Activated CD4-positive, alpha-beta T cell treated with anti-CD3 and anti-CD28 coated beads for 1 hour (primary cell): ENCODE data around the gene IMPG2.
"Not testable (repeated sequence)": the region's sequence is repeated elsewhere in the genome, so short reads cannot be mapped to it uniquely, and the experiment has no call there.

Source experiments
- DNase-seq: peaks from one replicate; pipeline ENCODE4 v3.0.0-alpha.2; 2020

IMPG2 gene

DNA sequence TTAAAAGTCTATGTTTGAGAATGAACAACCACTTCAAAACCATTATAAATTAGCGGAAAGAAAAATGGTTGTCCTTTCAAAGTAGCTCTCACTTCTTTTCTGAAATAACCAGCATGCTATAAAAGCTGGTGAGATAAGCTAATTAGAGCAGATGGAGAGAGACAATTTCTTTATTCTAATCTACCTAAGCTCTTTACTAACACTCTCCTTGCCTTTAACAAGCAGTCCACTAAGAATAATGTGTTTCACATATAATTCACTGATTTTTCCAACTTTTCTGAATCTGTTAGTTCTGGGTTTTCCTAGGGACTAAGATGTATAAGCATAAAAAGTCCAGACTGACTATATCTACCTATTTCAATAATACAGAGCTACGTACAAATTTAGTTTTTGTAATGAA is at the start of gene IMPG2:
TSS of gene IMPG2 (minus strand) at position 101 of the 400 bp plus-strand sequence. CDS start 203 bp downstream, outside the sequence.
- DNase-seq: no peak

DNA sequence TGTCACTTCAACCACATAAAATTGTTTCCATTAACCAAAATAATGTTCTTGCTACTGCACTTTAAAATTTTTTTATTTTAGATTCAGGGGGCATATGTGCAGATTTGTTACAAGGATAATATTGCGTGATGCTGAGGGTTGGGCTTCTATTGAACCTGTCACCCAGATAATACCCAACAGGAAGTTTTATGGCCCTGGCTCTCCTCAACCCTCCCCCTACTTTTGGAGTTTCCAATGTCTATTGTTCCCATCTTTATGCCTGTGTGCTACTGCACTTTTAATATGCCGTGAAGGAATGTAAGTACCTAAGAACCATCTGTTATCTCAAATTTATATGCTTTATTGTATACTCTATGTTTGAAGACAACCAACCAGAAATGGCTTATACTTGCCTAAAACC is 42.0 kb upstream of the IMPG2 start:
- DNase-seq: no peak

DNA sequence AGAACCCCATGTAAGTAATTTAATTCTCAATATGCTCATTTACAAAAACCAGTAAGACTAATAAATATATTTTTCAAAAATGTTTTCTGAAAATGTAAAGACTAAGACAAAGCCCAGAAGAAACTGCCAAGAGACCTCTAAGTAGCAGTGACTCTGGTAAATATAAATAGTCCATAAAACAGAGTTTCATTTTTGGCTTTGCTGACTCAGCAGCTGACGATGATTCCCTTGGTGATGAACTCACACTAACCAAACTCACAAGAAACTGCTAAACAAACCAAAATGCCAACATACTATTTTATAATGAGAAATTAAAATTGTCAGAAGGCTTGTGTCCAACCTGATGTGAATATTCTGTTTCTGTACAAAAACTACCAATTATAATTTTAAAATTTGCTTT is 31.5 kb upstream of the IMPG2 start:
- no peak for DNase-seq

DNA sequence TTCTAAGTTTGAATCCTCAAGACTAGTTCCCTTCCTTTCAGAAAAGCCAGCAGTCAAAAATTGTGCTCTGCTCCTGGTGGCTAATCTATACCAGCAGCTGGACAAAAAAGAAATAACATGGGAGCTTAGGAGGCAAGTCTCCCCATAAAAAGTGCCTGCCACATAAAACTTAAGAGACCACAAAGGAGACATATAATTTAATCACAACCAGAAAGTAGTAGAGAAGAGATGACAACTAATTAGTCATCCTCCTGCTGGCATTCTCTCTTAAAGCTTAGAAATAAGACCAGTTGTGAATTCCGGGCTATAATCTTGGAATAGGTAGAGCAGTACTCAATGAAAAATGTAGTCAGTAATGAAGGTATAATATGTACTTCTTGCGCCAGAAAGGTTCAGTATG is 20.2 kb upstream of the IMPG2 start:
- no peak for DNase-seq

DNA sequence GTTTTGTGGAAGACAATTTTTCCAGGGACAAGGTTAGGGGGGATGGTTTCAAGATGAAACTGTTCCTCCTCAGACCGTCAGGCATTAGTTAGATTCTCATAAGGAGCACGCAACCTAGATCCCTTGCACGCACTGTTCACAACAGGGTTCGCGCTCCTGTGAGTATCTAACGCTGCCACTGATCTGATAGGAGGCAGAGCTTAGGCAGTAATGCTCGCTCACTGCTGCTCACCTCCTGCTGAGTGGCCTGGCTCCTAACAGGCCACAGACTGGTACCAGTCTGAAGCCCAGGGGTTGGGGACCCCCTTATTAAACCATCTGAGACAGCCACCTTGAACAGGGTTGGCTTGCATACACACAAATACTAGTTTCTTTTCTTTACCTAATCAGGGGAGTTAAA is 13.5 kb upstream of the IMPG2 start:
- DNase-seq: no peak

DNA sequence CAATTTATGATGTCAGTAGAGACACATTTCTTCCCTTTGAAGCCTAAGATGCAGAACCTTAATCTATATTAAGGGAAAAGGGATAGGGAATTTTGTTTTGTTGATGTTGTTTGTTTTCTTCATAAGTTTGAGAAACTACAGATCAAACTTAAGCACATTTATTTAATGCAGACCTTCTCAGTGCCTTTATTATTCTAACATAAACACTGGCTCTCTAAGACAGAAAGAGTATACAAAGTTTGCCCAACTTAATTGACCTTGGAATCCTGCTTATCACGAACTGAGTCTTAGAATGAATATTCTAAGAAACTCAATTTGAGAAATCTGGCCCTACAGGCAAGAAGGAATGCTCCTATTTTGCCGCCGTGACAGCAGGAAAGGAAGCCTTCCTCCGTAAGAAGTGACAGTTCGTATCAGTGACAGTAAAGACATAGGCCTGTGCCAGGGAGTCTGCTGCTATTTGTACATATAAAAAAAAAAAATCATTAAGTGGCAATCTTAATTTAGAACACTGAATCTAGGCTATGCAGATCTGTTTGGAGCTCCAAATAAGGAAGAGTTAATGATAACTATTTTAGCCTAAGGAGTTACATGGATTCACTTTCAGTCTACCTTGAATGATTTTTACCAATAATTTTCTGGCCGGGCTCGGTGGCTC is 8.8 kb upstream of the IMPG2 start:
- no peak for DNase-seq

DNA sequence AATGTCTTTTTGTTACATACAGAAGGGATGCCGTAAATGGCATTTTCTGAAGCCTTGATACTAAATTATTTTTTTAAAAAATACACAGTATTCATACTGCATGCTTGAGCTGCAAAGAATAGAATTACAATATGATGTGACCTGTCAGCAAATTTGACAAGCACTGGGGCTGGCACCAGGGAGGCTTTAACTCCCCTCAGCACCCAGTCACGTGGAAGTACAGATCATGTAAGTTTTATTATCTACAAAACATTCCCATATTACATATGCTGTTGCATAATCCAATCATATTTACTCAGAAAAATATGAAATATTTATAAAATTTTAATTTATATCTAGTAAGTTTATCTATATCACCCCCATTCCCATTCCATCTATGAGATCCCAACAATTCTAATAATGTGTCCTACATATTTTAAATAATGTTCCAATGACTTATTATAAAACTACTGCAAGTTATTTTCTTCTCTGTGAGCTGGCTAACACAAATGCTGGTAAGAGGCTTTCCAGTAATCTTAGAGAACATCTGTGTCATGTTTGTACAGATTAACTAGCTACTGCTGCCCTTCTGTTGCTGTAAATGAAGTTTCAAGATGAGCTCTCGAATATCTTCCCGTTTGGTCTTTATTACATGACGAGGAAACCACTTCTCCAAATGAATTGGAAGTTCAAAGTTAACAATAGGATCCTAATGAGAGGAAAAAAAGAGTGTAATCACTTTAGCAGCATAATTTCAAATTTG is 5.2 kb upstream of the IMPG2 start:
- DNase-seq: no peak

DNA sequence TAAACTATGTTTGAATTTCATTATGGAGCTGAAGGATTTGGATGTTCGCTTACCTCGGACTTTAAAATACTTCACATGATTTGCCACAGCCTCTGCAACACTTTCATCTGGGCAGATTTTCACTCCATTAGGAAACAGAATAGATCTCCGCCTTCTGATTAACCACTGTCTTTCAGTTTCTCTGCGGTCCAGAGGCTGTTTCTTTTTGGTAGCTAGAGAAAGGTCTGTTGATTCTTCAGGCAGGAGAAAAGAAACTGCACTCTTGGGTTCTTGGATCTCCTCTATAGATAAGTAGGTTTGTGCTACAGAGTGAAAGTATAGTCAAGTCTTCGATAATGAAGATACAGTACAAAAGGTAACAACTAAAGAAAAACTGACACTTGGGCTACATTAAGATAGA is 844 bp downstream of the IMPG2 start:
- DNase-seq: no peak

DNA sequence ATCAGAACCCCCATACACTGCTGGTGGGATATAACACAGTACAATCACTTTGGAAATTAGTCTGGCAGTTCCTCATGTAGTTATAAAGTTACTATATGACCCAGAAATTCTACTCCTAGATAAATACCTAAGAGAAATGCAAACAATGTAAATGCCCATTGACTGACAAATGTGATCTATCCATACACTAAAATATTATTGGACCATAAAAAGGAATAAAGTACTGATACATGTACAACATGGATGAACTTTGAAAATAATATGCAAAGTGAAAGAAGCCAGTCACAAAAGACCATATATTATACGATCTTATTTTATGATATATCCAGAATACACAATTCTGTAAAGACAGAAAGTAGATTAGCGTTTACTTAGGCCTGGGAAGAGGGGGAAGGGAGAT is 7.8 kb downstream of the IMPG2 start:
- no peak for DNase-seq

DNA sequence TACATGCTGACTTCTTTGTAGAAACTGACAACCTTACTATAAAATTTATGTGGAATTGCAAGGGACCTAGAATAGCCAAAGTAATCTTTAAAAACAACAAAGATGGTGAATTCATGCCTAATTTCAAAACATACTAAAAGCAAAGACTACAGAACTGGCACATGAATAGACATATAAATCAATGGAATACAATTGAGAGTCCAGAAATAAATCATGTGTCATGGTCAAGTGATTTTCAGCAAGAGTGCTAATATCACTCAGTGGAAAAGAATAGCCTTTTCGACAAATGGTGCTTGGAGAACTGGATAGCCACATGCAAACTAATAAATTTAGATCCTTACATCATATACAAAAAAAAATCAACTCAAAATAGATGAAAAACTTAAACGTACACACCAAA is 8.7 kb downstream of the IMPG2 start:
- DNase-seq: no peak

DNA sequence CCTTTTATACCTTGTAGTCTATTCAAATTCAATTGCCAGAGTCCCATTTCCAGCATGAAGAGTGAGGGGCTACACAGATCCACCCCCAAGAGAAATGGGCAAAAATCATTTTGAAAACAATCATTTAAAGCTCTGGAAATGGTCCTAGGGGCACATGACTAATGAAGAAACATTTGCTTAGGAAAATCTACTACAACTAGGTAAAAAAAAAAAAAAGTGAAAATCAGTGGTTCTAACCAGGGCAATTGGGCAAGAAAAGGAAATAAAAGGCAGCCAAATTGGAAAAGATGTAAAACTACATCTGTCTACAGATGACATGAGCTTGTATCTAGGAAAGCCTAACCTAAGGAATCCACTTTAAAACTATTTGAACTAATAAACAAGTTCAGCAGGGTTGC is 9.4 kb downstream of the IMPG2 start:
- no peak for DNase-seq

DNA sequence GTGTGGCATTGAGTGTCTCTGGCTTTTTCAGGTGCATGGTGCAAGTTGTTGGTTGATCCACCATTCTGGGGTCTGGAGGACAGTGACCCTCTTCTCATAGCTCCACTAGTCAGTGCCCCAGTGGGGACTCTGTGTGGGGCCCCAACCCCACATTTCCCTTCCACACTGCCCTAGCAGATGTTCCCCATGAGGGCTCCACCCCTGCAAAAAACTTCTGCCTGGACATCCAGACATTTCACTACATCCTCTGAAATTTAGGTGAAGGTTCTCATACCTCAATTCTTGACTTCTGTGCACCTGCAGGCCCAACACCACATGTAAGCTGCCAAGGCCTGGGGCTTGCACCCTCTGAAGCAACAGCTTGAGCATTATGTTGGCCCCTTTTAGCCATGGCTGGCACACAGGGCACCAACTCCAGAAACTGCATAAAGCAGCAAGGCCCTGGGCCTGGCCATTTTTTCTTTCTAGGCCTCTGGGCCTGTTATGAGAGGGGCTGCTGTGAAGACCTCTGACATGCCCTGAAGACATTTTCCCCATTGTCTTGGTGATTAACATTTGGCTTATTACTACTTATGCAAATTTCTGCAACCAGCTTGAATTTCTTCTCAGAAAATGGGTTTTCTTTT is 12.1 kb downstream of the IMPG2 start:
- not testable (repeated sequence) for DNase-seq

DNA sequence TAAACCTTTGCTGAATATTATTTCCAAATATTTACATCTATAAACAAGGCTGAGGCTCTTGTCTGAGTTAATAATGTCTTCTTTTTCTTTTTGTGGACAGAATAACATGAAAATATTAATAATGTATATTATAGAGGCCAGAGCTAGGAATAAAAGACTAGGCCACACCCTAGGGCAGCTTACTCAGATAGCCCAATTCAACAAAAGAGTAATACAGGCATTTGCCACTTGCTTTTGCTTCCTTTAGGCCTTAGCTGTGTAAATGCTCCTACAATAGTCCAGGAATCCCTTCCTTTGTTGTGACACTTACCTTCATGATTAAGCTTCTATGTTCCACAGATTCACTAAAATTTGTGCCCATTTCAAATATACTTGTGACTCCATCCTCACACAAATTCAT is 16.5 kb downstream of the IMPG2 start:
- DNase-seq: no peak

DNA sequence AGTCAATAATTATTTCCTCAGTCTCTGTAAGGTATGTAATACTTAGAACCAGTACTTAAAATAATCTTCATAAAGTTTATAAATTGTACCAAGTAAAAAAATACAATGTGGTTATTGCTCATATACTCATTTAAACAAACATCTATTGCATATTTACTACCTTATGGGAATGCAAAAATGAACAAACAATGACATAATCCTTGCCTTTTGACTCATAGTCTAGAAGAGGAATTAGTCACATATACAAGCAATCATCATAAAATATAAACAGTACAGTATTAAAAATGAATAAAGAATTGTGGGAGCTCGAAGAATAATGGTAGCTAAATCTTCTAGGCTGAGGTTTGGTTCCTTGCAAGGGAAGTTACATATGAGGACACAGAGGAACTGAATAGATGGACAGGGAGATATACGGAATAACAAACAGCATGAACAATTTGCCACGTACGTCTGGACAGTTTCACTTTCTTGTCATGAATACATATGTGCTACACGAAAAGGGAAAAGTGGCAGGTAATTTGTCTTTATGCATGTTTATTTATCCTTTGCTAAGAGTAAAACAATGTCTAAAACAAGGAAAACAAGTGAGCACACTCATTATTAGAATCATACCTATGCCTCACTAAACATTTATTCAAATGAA is 17.2 kb downstream of the IMPG2 start:
- no peak for DNase-seq

DNA sequence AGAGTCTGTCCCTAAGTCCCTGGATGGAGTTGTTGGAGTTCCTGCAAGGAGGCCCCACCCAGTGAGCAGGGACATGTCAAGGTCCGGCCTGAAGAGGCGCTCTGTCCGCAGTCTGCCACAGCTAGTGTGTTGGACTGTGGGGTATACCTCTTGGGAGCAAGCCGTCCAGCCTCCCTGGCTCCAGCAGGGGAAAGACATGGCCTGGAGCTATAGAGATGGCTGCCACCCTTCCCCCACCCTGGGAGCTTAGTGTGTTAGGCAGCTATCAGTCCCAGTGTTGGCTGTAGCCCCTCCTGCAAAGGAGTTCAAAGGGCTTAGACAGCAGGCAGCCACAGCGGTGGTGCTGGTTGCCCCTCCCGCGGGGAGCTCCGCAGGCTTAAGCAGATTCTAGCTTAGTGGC is 20.3 kb downstream of the IMPG2 start:
- DNase-seq: no peak

DNA sequence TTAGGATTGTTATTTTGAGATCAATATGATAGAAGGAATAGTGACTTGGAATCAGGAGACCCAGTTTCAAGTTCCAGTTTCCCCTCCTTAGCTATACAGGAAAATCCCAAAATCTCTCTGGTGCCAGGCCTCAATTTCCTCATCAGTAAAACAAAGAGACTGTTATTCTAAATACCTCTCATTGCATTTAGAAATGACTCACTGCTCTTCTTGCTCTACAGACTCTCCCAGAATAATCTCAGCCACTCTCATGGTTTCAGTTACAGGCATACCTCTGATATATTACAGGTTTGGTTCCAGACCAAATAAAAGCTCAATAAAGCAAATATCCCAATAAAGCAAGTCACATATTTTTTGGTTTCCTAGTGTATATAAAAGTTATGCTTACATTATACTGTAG is 28.3 kb downstream of the IMPG2 start:
- DNase-seq: no peak

DNA sequence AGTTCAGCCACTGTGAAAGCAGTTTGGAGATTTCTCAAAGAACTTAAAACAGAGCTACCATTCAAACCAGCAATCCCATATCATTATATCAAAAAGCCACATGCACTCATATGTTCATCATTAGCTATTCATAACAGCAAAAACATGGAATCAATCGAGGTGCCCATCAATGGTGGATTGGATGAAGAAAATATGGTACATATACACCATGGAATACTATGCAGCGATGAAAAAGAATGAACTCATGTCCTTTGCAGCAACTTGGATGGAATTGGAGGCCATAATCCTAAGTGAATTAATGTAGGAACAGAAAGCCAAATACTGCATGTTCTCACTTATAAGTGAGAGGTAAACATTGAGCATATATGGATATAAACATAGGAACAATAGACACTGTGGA is 32.1 kb downstream of the IMPG2 start:
- no peak for DNase-seq

DNA sequence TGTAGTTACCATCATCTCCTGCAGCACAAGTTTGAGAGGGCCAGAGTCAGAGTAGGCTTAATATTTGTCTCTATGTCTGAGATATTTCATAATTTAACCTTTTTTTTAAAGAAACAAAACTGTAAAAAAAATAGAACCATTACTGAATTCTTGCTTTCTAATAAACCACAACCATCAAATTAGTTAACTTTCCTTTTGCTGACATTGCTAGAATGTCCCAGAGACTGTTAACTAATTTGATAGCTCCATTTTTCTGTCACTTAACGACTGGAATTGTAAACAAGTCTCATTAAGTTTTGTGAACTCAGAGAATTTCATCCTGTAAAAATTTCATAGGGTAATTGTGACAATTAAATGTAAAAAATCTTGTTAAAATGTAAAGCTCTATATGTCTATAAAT is 35.6 kb downstream of the IMPG2 start:
- DNase-seq: no peak

DNA sequence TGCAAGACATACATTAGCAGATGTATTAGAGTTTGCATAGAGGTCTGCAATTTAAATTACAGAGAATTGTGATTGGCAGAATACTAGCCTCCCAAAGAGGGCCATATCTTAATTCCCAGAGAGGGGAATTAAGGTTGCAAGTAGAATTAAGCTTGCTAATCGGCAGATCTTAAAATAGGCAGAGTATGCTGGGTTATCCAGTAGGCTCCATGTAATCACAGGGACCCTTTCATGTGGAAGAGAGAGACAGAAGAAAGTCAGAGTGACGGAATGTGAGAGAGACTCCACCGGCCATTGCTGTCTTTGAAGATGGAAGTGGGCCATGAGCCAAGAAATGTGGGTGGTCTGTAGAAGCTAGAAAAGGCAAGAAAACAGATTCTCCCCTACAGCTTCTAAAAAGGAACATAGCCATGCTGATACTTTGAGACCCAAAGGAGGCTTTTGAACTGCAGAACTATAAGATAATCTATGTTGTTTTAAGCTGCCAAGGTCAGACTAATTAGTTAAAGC is 38.8 kb downstream of the IMPG2 start:
- no peak for DNase-seq

DNA sequence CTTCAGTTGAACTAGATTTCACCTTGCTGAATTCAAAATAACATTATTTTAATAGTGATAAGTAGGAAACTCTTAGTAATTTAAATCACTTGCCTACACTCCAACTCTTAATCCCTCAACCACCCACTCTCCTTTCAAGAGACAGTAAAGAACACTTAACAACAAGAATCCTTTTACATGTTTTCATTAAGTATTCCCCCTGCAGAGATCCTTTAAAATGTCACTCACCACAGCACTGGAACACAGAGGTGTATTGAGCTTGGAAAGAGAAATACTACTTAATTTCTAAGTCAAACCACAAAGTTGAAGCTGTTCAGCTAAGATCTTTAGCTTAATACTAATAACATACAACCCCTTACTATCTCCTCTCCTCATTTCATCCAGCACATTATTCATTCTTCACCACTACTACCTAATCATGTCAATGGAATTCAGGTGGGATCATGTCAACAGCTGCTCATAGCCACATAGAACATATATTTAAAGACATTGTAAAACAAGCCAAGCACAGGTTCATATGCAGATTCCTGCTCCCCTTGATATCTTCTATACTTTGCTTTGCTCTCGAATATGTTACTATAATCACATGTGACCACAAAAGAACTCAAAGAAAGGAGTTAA is 40.5 kb downstream of the IMPG2 start:
- DNase-seq: no peak

DNA sequence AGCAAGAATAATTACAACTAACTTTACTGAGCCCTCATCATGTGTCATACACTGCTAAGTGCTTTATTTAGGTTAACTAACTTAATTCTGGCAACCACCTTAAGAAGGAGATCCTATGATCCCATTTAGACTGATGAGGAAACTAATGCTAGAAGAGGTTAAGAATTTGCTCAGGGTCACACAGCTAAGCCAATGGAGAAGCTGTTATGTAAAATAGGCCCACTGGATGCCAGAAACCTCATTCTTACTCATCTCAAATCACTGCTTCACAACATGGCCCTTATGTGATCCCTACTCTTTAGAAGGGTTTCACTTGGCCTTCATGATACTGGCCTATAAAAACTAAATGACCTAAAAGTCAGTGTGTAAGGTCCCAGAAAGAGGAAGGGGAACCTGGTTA is 41.2 kb downstream of the IMPG2 start:
- DNase-seq: no peak

DNA sequence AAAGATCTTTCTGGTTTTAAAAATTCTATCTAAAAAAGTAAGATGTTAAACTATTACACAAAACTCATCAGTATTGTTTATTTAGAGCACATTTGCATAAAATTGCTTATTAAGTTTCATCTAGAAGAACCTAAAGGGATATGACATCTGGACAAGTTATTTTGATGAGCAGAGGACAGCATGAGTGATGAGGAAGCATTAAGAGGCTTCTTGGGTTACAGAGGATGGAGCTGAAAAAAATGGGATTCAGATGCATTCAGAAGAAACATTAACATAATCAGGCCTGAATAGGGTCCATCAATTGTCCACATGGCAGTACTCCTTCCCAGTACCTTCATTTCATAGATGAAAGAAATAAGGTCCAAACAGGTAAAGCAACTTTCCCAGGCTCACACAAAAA is 41.6 kb downstream of the IMPG2 start:
- no peak for DNase-seq

DNA sequence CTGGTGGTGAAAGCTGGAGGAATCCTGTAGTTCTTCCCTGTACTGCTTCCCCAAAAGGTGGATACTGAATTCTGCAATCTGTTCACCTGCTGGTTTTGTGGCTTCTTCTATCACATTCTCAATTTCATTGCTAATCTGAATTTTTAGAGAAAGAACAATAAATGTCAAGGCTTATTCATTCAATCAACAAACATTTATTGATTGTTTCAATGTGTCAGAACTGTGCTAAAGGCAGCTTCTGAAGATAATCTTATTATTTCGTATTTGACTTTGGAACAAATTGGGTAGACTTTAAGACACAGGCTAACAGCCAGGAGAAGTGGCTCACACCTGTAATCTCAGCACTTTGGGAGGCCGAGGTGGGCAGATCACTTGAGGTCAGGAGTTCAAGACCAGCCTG is 46.8 kb downstream of the IMPG2 start:
- no peak for DNase-seq
